Measurements from ENCODE around the gene MYBBP1A.

DNA sequence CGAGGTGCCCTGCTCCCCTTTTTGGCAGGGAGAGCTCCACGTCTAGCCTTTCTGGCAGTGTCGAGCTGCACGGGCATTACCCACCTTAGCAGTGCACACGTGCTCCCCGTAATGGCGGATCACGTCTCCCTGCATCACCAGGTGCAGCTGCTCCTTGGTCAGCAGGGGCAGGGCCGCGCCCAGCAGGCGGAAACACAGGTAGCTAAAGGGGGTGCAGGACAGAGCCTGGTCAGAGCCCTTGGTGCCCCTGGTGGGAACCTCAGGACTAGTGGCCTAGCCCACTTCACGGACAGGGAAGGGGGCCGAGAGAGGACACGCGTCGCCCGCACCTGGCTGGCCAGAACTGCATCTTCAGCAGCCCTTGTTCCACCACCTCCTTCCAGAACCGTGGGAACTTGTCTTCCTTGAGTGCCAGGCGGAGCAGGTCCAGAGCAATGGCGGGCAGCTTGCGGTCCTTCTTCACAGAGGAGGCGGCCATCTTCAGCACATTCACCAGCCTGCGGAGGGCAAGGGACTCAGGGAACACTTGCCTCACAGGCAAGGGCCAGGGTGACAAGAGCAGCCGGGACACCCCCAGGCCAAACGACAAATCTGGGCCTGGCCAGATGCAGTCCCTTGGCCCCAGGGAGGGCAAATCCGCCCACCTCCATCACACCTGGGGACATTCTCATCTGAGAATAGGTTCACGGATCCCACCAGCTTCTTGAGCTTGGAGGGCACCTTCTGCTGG, 3.2 kb downstream of the MYBBP1A start:
- TF ChIP-seq, protein P1, sequence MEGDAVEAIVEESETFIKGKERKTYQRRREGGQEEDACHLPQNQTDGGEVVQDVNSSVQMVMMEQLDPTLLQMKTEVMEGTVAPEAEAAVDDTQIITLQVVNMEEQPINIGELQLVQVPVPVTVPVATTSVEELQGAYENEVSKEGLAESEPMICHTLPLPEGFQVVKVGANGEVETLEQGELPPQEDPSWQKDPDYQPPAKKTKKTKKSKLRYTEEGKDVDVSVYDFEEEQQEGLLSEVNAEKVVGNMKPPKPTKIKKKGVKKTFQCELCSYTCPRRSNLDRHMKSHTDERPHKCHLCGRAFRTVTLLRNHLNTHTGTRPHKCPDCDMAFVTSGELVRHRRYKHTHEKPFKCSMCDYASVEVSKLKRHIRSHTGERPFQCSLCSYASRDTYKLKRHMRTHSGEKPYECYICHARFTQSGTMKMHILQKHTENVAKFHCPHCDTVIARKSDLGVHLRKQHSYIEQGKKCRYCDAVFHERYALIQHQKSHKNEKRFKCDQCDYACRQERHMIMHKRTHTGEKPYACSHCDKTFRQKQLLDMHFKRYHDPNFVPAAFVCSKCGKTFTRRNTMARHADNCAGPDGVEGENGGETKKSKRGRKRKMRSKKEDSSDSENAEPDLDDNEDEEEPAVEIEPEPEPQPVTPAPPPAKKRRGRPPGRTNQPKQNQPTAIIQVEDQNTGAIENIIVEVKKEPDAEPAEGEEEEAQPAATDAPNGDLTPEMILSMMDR (conservative IDR thresholded peaks at IDR 0.05): no peak
- TF ChIP-seq ZFX (IDR thresholded peaks at IDR 0.05): no peak

Measured in C4-2B (cell line).